Tibial nerve (tissue), 4 donors: ENCODE results near the gene PLEKHB2.

ENCODE experiments used
- EP300 ChIP-seq, 2 donors: sonication (generic); formaldehyde crosslinking; IDR thresholded peaks; one replicate each; pipeline ENCODE4 v1.6.1; 2017; ENCODE audit warnings: antibody characterized with exemption in 2 of 2, mild to moderate bottlenecking in 1 of 2
- POLR2A ChIP-seq, 2 donors: fragments of 450-650 bp; IDR thresholded peaks; one replicate each; pipeline ENCODE4 v1.6.1; 2017; ENCODE audit warnings: antibody characterized with exemption in 2 of 2, mild to moderate bottlenecking in 2 of 2, moderate library complexity in 2 of 2
- TF ChIP-seq, protein P1 (sequence below), 5 experiments: fragments of 200-600 bp in 3 of 5; fragments of 450-650 bp in 2 of 5; sonication (generic) in 3 of 5; IDR thresholded peaks; one replicate each; pipeline ENCODE4 v1.5.1; 2016 to 2019; ENCODE audit warnings: antibody characterized with exemption in 5 of 5, mild to moderate bottlenecking in 3 of 5, moderate library complexity in 2 of 5

DNA sequence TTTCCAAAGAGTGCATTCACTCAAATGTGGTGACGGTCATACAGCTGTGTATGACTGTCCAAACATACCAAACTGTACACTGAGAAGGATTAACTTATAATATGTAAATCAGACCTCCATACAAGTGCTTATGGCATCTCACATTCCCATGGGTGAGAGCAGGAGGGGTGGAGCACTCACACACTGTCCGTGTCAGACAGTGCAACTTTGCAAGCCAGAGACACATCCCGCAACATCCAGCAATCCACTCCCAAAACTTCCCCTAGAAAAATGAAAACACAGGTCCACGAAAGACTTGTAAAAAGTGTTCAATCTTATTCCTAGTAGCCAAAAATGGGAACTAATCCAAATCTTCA is 48.2 kb upstream of the PLEKHB2 start:
- TF ChIP-seq, protein P1, sequence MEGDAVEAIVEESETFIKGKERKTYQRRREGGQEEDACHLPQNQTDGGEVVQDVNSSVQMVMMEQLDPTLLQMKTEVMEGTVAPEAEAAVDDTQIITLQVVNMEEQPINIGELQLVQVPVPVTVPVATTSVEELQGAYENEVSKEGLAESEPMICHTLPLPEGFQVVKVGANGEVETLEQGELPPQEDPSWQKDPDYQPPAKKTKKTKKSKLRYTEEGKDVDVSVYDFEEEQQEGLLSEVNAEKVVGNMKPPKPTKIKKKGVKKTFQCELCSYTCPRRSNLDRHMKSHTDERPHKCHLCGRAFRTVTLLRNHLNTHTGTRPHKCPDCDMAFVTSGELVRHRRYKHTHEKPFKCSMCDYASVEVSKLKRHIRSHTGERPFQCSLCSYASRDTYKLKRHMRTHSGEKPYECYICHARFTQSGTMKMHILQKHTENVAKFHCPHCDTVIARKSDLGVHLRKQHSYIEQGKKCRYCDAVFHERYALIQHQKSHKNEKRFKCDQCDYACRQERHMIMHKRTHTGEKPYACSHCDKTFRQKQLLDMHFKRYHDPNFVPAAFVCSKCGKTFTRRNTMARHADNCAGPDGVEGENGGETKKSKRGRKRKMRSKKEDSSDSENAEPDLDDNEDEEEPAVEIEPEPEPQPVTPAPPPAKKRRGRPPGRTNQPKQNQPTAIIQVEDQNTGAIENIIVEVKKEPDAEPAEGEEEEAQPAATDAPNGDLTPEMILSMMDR (IDR thresholded peaks at IDR 0.05) = no peak
- TF ChIP-seq POLR2A (IDR thresholded peaks at IDR 0.05) = no peak
- TF ChIP-seq EP300 (IDR thresholded peaks at IDR 0.05) = no peak
